Measurements from ENCODE around the gene ZBTB1. TPM values are rescaled to one million over a fixed set of nuclear protein-coding genes. Genes with fewer than 3 reads are reported as not detected.
A peak's percentile ranks its signal among the peaks of the same experiment; 100 is the strongest.

Gene ZBTB1
- total and polyA plus RNA-seq, 5 donors from 2014 or later, result 53.5 to 167 (median 57.3) TPM

DNA sequence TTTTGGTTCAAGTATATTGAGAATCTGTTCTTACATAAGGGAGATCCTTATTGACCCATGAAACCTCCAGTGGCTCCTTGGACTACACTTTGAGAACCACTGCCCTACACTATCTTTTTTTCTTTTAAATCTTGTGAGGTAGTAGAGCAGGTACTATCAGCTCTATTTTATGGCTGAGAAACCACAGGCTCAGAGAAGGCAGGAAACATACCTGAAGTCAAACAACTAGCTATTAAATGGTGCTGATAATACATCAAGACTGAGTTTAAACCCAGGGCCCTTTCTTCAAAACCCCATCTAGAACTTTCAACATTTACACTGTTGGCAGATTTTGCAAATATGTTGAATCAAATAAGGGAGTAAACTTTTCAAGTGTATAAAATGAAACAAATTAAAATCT is 7.8 kb upstream of the ZBTB1 start:
- H3K27ac ChIP-seq (ENCODE audit: insufficient read depth, low read length, poor library complexity, severe bottlenecking), result peak overlapping the region; percentile 64
- H3K27ac Mint-ChIP-seq, result peak overlapping the region; percentile 64 to 93 (median 82)
- ATAC-seq (ENCODE audit: low read depth in 2 of 2), result peak; percentile 57

GRCh38 chr14:64500088-64500487 is 4.5 kb upstream of the ZBTB1 start:
- no peak for DNase-seq
- Mint-ChIP-seq H3K36me3 (peaks cover 22% of the 10 kb centered on the region), H3K4me1 (peaks cover 20 to 66% (median 40%) of the 10 kb centered on the region in 4 donors), H3K9me3 (peaks cover 0 to 2% (median 0%) of the 10 kb centered on the region in 7 donors), H3K27me3 (peaks cover 8% of the 10 kb centered on the region), H3K4me3 (peak overlapping the region; percentile 90 to 100 (median 96)), H3K27ac (peak overlapping the region; percentile 94 to 98 (median 94))
- Histone ChIP-seq H3K27ac (ENCODE audit: insufficient read depth, low read length, poor library complexity, severe bottlenecking) (peak overlapping the region; percentile 100), H3K4me3 (ENCODE audit: low read depth, low read length) (peak overlapping the region; percentile 95), H3K27me3 (ENCODE audit: control insufficient read depth, insufficient read depth, low read length) (no peaks in the 10 kb centered on the region), H3K9me3 (ENCODE audit: control insufficient read depth in 2 of 2, low read length in 2 of 2) (no peaks in the 10 kb centered on the region), H3K4me1 (ENCODE audit: control insufficient read depth, insufficient read depth, low read length, poor library complexity, severe bottlenecking) (peaks cover 74% of the 10 kb centered on the region), H3K36me3 (ENCODE audit: control insufficient read depth, insufficient read depth, low read length) (peaks cover 16% of the 10 kb centered on the region)
- no peak for ATAC-seq (ENCODE audit: low read depth in 2 of 2)

More for the DNA sequence above, 7.8 kb upstream of the ZBTB1 start:
- H3K9me3 ChIP-seq (ENCODE audit: control insufficient read depth in 2 of 2, low read length in 2 of 2), result no peaks in the 10 kb centered on the region
- Mint-ChIP-seq H3K4me3 (peak overlapping the region; percentile 11 to 76 (median 72)), H3K27me3 (no peaks in the 10 kb centered on the region), H3K36me3 (peaks cover 30% of the 10 kb centered on the region), H3K9me3 (no peaks in the 10 kb centered on the region), H3K4me1 (peaks cover 45 to 90% (median 56%) of the 10 kb centered on the region in 4 donors)
- peaks cover 29% of the 10 kb centered on the region for H3K36me3 ChIP-seq (ENCODE audit: control insufficient read depth, insufficient read depth, low read length)
- DNase-seq, result peak in 1 of 3 donors; percentile 27
- no peaks in the 10 kb centered on the region for H3K27me3 ChIP-seq (ENCODE audit: control insufficient read depth, insufficient read depth, low read length)
- peak overlapping the region; percentile 41 for H3K4me3 ChIP-seq (ENCODE audit: low read depth, low read length)
- H3K4me1 ChIP-seq (ENCODE audit: control insufficient read depth, insufficient read depth, low read length, poor library complexity, severe bottlenecking), result peaks cover 64% of the 10 kb centered on the region

DNA sequence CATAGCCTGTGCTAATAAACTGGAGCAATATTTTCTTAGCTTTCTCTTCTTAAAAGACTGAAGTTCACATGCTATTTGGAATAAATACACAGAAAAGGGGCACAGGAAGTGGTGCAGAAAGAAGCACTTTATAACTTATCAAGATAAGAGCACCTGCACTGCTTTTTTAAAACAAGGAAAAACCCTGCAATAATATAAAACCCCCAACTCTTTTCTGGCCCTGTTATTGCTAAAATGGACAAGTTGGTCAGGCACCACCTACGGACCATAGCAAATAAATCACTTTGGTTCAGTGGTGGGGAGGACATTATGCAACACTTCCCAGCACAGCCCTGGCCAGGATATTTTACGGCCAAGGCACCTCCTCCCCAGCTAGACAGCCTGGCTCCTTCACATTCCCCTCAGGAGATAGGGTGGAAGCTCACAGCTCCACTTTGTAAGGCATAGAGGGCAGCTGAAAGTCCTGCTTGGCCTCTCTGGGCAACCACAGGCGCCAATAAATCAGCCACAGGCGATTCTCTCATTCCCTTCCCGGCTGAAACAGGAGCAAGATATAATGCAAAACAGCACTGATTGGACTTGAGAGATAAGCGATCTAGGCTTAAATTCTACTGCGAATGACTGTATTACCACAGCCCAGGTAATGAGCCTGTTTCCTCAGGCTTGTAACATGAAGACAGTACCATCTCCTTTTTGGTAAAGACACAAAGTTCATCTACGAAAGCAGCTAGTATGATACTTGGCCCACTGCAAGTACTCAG is 3.0 kb upstream of the ZBTB1 start:
- ATAC-seq (ENCODE audit: low read depth in 2 of 2), result no peak

GRCh38 chr14:64502456-64502855 is 2.1 kb upstream of the ZBTB1 start:
- H3K27me3 ChIP-seq (ENCODE audit: control insufficient read depth, insufficient read depth, low read length), result no peaks in the 10 kb centered on the region
- peaks cover 0 to 2% (median 0%) of the 10 kb centered on the region in 7 donors for H3K9me3 Mint-ChIP-seq
- H3K36me3 Mint-ChIP-seq, result peaks cover 13% of the 10 kb centered on the region
- H3K4me1 Mint-ChIP-seq, result peaks cover 10 to 63% (median 43%) of the 10 kb centered on the region in 4 donors
- peak overlapping the region; percentile 94 to 100 (median 94) for H3K27ac Mint-ChIP-seq
- peaks cover 70% of the 10 kb centered on the region for H3K4me1 ChIP-seq (ENCODE audit: control insufficient read depth, insufficient read depth, low read length, poor library complexity, severe bottlenecking)
- H3K4me3 ChIP-seq (ENCODE audit: low read depth, low read length), result peak overlapping the region; percentile 95
- H3K27me3 Mint-ChIP-seq, result peaks cover 8% of the 10 kb centered on the region
- H3K4me3 Mint-ChIP-seq, result peak overlapping the region; percentile 90 to 100 (median 96)
- DNase-seq (peak in 2 of 3 donors; percentile 31 to 47), ATAC-seq (ENCODE audit: low read depth in 2 of 2) (no peak)
- peaks cover 12% of the 10 kb centered on the region for H3K36me3 ChIP-seq (ENCODE audit: control insufficient read depth, insufficient read depth, low read length)
- H3K9me3 ChIP-seq (ENCODE audit: control insufficient read depth in 2 of 2, low read length in 2 of 2), result no peaks in the 10 kb centered on the region
- H3K27ac ChIP-seq (ENCODE audit: insufficient read depth, low read length, poor library complexity, severe bottlenecking), result peak overlapping the region; percentile 100

More for the DNA sequence above, 3.0 kb upstream of the ZBTB1 start:
- H3K27ac Mint-ChIP-seq, result peak overlapping the region; percentile 94 to 100 (median 94)
- peak overlapping the region; percentile 90 to 100 (median 96) for H3K4me3 Mint-ChIP-seq
- peaks cover 14 to 61% (median 43%) of the 10 kb centered on the region in 4 donors for H3K4me1 Mint-ChIP-seq
- Histone ChIP-seq H3K9me3 (ENCODE audit: control insufficient read depth in 2 of 2, low read length in 2 of 2) (no peaks in the 10 kb centered on the region), H3K27ac (ENCODE audit: insufficient read depth, low read length, poor library complexity, severe bottlenecking) (peak overlapping the region; percentile 100), H3K4me3 (ENCODE audit: low read depth, low read length) (peak overlapping the region; percentile 95), H3K4me1 (ENCODE audit: control insufficient read depth, insufficient read depth, low read length, poor library complexity, severe bottlenecking) (peaks cover 70% of the 10 kb centered on the region), H3K36me3 (ENCODE audit: control insufficient read depth, insufficient read depth, low read length) (peaks cover 12% of the 10 kb centered on the region), H3K27me3 (ENCODE audit: control insufficient read depth, insufficient read depth, low read length) (no peaks in the 10 kb centered on the region)
- peaks cover 0 to 2% (median 0%) of the 10 kb centered on the region in 7 donors for H3K9me3 Mint-ChIP-seq
- DNase-seq, result peak in 2 of 3 donors; percentile 56 to 73
- H3K27me3 Mint-ChIP-seq, result peaks cover 8% of the 10 kb centered on the region
- peaks cover 17% of the 10 kb centered on the region for H3K36me3 Mint-ChIP-seq

DNA sequence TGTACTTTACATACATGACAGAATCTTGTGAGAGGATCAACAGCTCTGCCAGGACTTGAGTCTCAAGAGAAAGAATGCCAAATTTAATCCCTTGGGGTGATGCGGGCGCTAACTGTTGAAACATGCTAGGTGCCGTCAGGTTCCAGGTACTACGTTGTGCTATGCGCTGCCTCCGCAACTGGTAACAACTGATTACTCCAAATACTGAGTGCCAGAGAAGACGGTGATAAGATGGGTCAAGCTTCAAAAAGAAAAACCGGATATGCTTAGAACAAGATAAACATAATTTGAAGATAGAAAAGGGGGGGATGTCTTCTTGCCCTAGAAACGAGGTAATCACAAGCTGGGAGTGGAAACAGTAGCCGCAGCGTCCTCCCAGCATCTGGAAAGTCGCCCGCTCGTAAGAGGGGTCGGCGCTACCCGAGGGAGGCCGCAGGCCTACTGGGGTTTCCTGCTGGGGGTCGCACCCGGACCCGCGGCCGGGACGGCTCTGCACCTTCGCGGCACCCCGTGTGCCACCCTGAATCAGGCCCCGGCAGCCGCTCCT is 1.6 kb upstream of the ZBTB1 start:
- H3K9me3 Mint-ChIP-seq, result peaks cover 0 to 2% (median 0%) of the 10 kb centered on the region in 7 donors

GRCh38 chr14:64503434-64504309 is 898 bp upstream of the ZBTB1 start, which contains the start of gene ZBTB25:
TSS of gene ZBTB25 (minus strand) at chr14:64503838. CDS start at chr14:64490533, 13,305 bp downstream.
- no peaks in the 10 kb centered on the region for H3K27me3 ChIP-seq (ENCODE audit: control insufficient read depth, insufficient read depth, low read length)

More for the DNA sequence above, 1.6 kb upstream of the ZBTB1 start:
- Mint-ChIP-seq H3K27me3 (peaks cover 8% of the 10 kb centered on the region), H3K36me3 (peaks cover 9% of the 10 kb centered on the region), H3K27ac (peak overlapping the region; percentile 94 to 100 (median 94)), H3K4me1 (peaks cover 15 to 63% (median 44%) of the 10 kb centered on the region in 4 donors), H3K4me3 (peak overlapping the region; percentile 90 to 100 (median 96))
- no peaks in the 10 kb centered on the region for H3K27me3 ChIP-seq (ENCODE audit: control insufficient read depth, insufficient read depth, low read length)
- no peaks in the 10 kb centered on the region for H3K9me3 ChIP-seq (ENCODE audit: control insufficient read depth in 2 of 2, low read length in 2 of 2)
- peaks cover 70% of the 10 kb centered on the region for H3K4me1 ChIP-seq (ENCODE audit: control insufficient read depth, insufficient read depth, low read length, poor library complexity, severe bottlenecking)
- peak overlapping the region; percentile 95 for H3K4me3 ChIP-seq (ENCODE audit: low read depth, low read length)
- DNase-seq (peak in 1 of 3 donors; percentile 63), ATAC-seq (ENCODE audit: low read depth in 2 of 2) (no peak)
- peaks cover 7% of the 10 kb centered on the region for H3K36me3 ChIP-seq (ENCODE audit: control insufficient read depth, insufficient read depth, low read length)
- H3K27ac ChIP-seq (ENCODE audit: insufficient read depth, low read length, poor library complexity, severe bottlenecking), result peak overlapping the region; percentile 100

More at GRCh38 chr14:64503434-64504309, 898 bp upstream of the ZBTB1 start, which contains the start of gene ZBTB25:
- peak; percentile 98 to 99 (median 98) for DNase-seq
- Histone ChIP-seq H3K4me3 (ENCODE audit: low read depth, low read length) (peak within 1 kb of the TSS; percentile 95), H3K27ac (ENCODE audit: insufficient read depth, low read length, poor library complexity, severe bottlenecking) (peak within 1 kb of the TSS; percentile 100), H3K9me3 (ENCODE audit: control insufficient read depth in 2 of 2, low read length in 2 of 2) (no peaks in the 10 kb centered on the region), H3K36me3 (ENCODE audit: control insufficient read depth, insufficient read depth, low read length) (peaks cover 3% of the 10 kb centered on the region), H3K4me1 (ENCODE audit: control insufficient read depth, insufficient read depth, low read length, poor library complexity, severe bottlenecking) (peaks cover 73% of the 10 kb centered on the region)
- H3K9me3 Mint-ChIP-seq, result peaks cover 0 to 2% (median 0%) of the 10 kb centered on the region in 7 donors
- H3K27ac Mint-ChIP-seq, result peak within 1 kb of the TSS; percentile 94 to 100 (median 100)
- H3K36me3 Mint-ChIP-seq, result peaks cover 9% of the 10 kb centered on the region
- peak within 1 kb of the TSS; percentile 90 to 100 (median 97) for H3K4me3 Mint-ChIP-seq
- H3K4me1 Mint-ChIP-seq, result peaks cover 22 to 68% (median 49%) of the 10 kb centered on the region in 4 donors
- peaks cover 8% of the 10 kb centered on the region for H3K27me3 Mint-ChIP-seq
- ATAC-seq (ENCODE audit: low read depth in 2 of 2), result peak; percentile 72 to 76

All from CD4-positive, CD25-positive, alpha-beta regulatory T cell (primary cell).